Aorta (tissue), 5 donors: ENCODE measurements around the gene PAF1. TPM values are rescaled to one million over a fixed set of nuclear protein-coding genes. Genes with fewer than 3 reads are reported as not detected.

Experiments used
- ATAC-seq: fragments of 200-7000 bp; cut with Tn5 transposase; one replicate; pipeline ENCODE4 v1.9.1; 2022; ENCODE audit warnings: moderate library complexity; ENCODE audit not compliant: low FRiP score
- DNase-seq, 2 donors: peaks; one replicate each; pipeline ENCODE4 v3.0.0-alpha.2; 2020
- H3K27ac ChIP-seq, 2 donors: one replicate each; pipeline ENCODE4 v1.5.1; 2013; ENCODE audit warnings: low read length in 2 of 2, mild to moderate bottlenecking in 2 of 2, moderate library complexity in 2 of 2, control low read depth in 1 of 2, inconsistent platforms in 1 of 2, low read depth in 1 of 2
- H3K27me3 ChIP-seq, 2 donors: one replicate each; pipeline ENCODE4 v1.6.1; 2013; ENCODE audit warnings: control low read depth in 1 of 2, low read length in 1 of 2, mild to moderate bottlenecking in 1 of 2, moderate library complexity in 1 of 2; ENCODE audit not compliant: insufficient read depth in 2 of 2, control insufficient read depth in 1 of 2
- H3K36me3 ChIP-seq, 2 donors: one replicate each; pipeline ENCODE4 v1.6.1; 2013; ENCODE audit warnings: control low read depth in 1 of 2, low read length in 1 of 2, mild to moderate bottlenecking in 1 of 2; ENCODE audit not compliant: insufficient read depth in 2 of 2, control insufficient read depth in 1 of 2
- H3K4me1 ChIP-seq, 2 donors: one replicate each; pipeline ENCODE4 v1.6.1; 2013; ENCODE audit warnings: low read length in 2 of 2, control low read depth in 1 of 2, mild to moderate bottlenecking in 1 of 2, moderate library complexity in 1 of 2; ENCODE audit not compliant: insufficient read depth in 2 of 2, control insufficient read depth in 1 of 2
- H3K4me3 ChIP-seq, 2 donors: one replicate each; pipeline ENCODE4 v1.5.1; 2013; ENCODE audit warnings: low read length in 2 of 2, control low read depth in 1 of 2, mild to moderate bottlenecking in 1 of 2
- H3K9me3 ChIP-seq: one replicate; pipeline ENCODE4 v1.6.1; 2013; ENCODE audit warnings: mild to moderate bottlenecking, low read length; ENCODE audit not compliant: control insufficient read depth
- WGBS, 2 donors: extraction: QIAGEN DNeasy Blood & Tissue Kit; methylation state at CpG; one replicate each; pipeline ENCODE4 v1.1.7; 2013; 5-methylcytosine and 5-hydroxymethylcytosine counted together
- intact Hi-C, 2 donors: fragments of 100-400 bp; cut with DNase I; formaldehyde crosslinking; loops; one replicate each; pipeline versions ENCODE4 v1.14.2 to v1.15.0; 2022
- microRNA-seq, 2 donors: library from miRNA; unstranded; fragments of <30 nt; microRNA quantifications; one replicate each; pipeline ENCODE4 v1.2.0, GENCODE V29; 2020
- polyA plus RNA-seq, 2 donors: library from polyadenylated mRNA; stranded (reverse); fragments of 200-250 nt; gene quantifications; one replicate each; pipeline ENCODE4 v1.2.3, GENCODE V29; 2013
- total RNA-seq, 2 donors: library from RNA; stranded (reverse); fragmentation: NEBNext Ultra II Directional; extraction: Animal tissue kit (Norgen Biotek cat#: 25700); gene quantifications; one replicate each; pipeline ENCODE4 v1.2.1, GENCODE V29; 2021
- donor health status: healthy with polysubstance abuse.
- donor health status: Bipolar disorder and iron deficiency.
- donor health status: DM: no; HTN: no; CAD: no.
- donor health status: DM: no; HTN: no; CAD: no.
- donor health status: DM: yes; HTN: yes; CAD: no.

The PAF1 gene
- total and polyA plus RNA-seq, 4 donors: 27.7 to 43.8 (median 34.2) TPM

DNA sequence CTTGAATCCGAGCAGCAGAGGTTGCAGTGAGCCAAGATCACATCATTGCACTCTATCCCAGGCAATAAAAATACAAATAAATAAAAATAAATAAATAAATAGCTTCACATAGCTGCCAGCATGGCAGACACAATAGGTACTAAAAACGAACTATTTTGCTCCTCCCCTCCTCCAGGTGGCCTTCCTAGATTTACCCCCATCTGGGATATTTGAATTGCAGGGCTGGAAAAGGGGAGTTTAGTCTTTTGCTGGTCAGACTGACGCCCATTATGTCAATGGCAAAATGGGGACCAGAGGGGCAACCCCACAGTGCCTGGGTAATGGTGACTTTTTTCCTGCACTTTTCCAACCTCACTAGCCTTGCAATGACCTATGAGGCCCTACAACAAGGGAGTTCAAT, 54.4 kb downstream of the PAF1 start:
- Histone ChIP-seq H3K36me3 (no peaks in the 10 kb centered on the region), H3K27me3 (no peaks in the 10 kb centered on the region), H3K4me1 (no peaks in the 10 kb centered on the region), H3K4me3 (no peak overlapping the region), H3K27ac (no peak overlapping the region), H3K9me3 (no peaks in the 10 kb centered on the region)
- intact Hi-C loops: no loop called here
- ATAC-seq: no peak
- no peak for DNase-seq
- WGBS, 2 donors: 62 to 65% methylated on average over 3 of the region's 3 CpGs

Small RNA genes within 50 kb of the gene (microRNA-seq; reads per million reads assigned to microRNA genes)
- 0 to 0.99 reads per million in 2 donors for gene MIR4530

Other genes starting within 250 kb of the PAF1 start
- not detected for gene NCCRP1, start 194.1 kb downstream of the PAF1 start, total RNA-seq
- gene NCCRP1, start 194.1 kb downstream of the PAF1 start, polyA plus RNA-seq: under 1 TPM in 1 of 2 donors, not detected in 1; 0.38 TPM
- gene SYCN, start 186.8 kb downstream of the PAF1 start, total RNA-seq: not detected
- gene SYCN, start 186.8 kb downstream of the PAF1 start, polyA plus RNA-seq: 1 to 10 TPM in 1 of 2 donors, not detected in 1; 1.6 TPM
- gene IFNL3, start 146.1 kb downstream of the PAF1 start, total RNA-seq: not detected
- gene IFNL3, start 146.1 kb downstream of the PAF1 start, polyA plus RNA-seq: not detected
- not detected for gene IFNL4, start 142.2 kb downstream of the PAF1 start, total RNA-seq
- not detected for gene IFNL4, start 142.2 kb downstream of the PAF1 start, polyA plus RNA-seq
- not detected for gene IFNL2, start 122.7 kb downstream of the PAF1 start, total RNA-seq
- not detected for gene IFNL2, start 122.7 kb downstream of the PAF1 start, polyA plus RNA-seq
- gene IFNL1, start 94.7 kb downstream of the PAF1 start, total RNA-seq: not detected
- gene IFNL1, start 94.7 kb downstream of the PAF1 start, polyA plus RNA-seq: not detected
- gene LRFN1, start 70.2 kb downstream of the PAF1 start, total RNA-seq: 1 to 10 TPM in 1 of 2 donors, under 1 TPM in 1; 0.45 to 1.8 TPM
- gene LRFN1, start 70.2 kb downstream of the PAF1 start, polyA plus RNA-seq: not detected
- 10 to 100 TPM; 53.7 to 60.8 TPM for gene GMFG, start 55.1 kb downstream of the PAF1 start, total RNA-seq
- gene GMFG, start 55.1 kb downstream of the PAF1 start, polyA plus RNA-seq: 10 to 100 TPM in 1 of 2 donors, 1 to 10 TPM in 1; 8.3 to 50.3 TPM
- 100 to 1,000 TPM; 101 to 120 TPM for gene SAMD4B, start 48.7 kb downstream of the PAF1 start, total RNA-seq
- 100 to 1,000 TPM in 1 of 2 donors, 10 to 100 TPM in 1; 33.6 to 109 TPM for gene SAMD4B, start 48.7 kb downstream of the PAF1 start, polyA plus RNA-seq
- 10 to 100 TPM; 28.9 to 35.1 TPM for gene MED29, start 272 bp upstream of the PAF1 start, total RNA-seq
- 10 to 100 TPM; 26.0 to 29.7 TPM for gene MED29, start 272 bp upstream of the PAF1 start, polyA plus RNA-seq
- gene ZFP36, start 15.7 kb upstream of the PAF1 start, total RNA-seq: 100 to 1,000 TPM; 205 to 955 TPM
- 100 to 1,000 TPM; 124 to 360 TPM for gene ZFP36, start 15.7 kb upstream of the PAF1 start, polyA plus RNA-seq
- 10 to 100 TPM; 86.4 to 98.1 TPM for gene PLEKHG2, start 21.6 kb upstream of the PAF1 start, total RNA-seq
- 10 to 100 TPM; 15.3 to 74.4 TPM for gene PLEKHG2, start 21.6 kb upstream of the PAF1 start, polyA plus RNA-seq
- 1,000 to 10,000 TPM; 1,268 to 1,273 TPM for gene RPS16, start 44.8 kb upstream of the PAF1 start, total RNA-seq
- gene RPS16, start 44.8 kb upstream of the PAF1 start, polyA plus RNA-seq: 1,000 to 10,000 TPM; 3,270 to 4,459 TPM
- 100 to 1,000 TPM in 1 of 2 donors, 10 to 100 TPM in 1; 90.1 to 103 TPM for gene SUPT5H, start 54.5 kb upstream of the PAF1 start, total RNA-seq
- gene SUPT5H, start 54.5 kb upstream of the PAF1 start, polyA plus RNA-seq: 100 to 1,000 TPM in 1 of 2 donors, 10 to 100 TPM in 1; 56.1 to 170 TPM
- 10 to 100 TPM; 31.1 to 39.5 TPM for gene TIMM50, start 89.7 kb upstream of the PAF1 start, total RNA-seq
- gene TIMM50, start 89.7 kb upstream of the PAF1 start, polyA plus RNA-seq: 10 to 100 TPM; 20.0 to 61.8 TPM
- not detected for gene DLL3, start 107.8 kb upstream of the PAF1 start, total RNA-seq
- not detected for gene DLL3, start 107.8 kb upstream of the PAF1 start, polyA plus RNA-seq
- gene SELENOV, start 124.0 kb upstream of the PAF1 start, total RNA-seq: not detected
- gene SELENOV, start 124.0 kb upstream of the PAF1 start, polyA plus RNA-seq: not detected
- 1 to 10 TPM; 3.2 to 3.3 TPM for gene EID2B, start 141.7 kb upstream of the PAF1 start, total RNA-seq
- gene EID2B, start 141.7 kb upstream of the PAF1 start, polyA plus RNA-seq: 1 to 10 TPM in 1 of 2 donors, under 1 TPM in 1; 0.75 to 6.0 TPM
- gene EID2, start 149.1 kb upstream of the PAF1 start, total RNA-seq: 10 to 100 TPM in 1 of 2 donors, 1 to 10 TPM in 1; 9.7 to 13.0 TPM
- 10 to 100 TPM in 1 of 2 donors, 1 to 10 TPM in 1; 8.0 to 12.6 TPM for gene EID2, start 149.1 kb upstream of the PAF1 start, polyA plus RNA-seq
- gene LGALS13, start 211.4 kb upstream of the PAF1 start, total RNA-seq: not detected
- not detected for gene LGALS13, start 211.4 kb upstream of the PAF1 start, polyA plus RNA-seq